ENCODE measurements around the gene FAM50A.
"Not testable (repeated sequence)": the region's sequence is repeated elsewhere in the genome, so short reads cannot be mapped to it uniquely, and the experiment has no call there.

Gene FAM50A

DNA sequence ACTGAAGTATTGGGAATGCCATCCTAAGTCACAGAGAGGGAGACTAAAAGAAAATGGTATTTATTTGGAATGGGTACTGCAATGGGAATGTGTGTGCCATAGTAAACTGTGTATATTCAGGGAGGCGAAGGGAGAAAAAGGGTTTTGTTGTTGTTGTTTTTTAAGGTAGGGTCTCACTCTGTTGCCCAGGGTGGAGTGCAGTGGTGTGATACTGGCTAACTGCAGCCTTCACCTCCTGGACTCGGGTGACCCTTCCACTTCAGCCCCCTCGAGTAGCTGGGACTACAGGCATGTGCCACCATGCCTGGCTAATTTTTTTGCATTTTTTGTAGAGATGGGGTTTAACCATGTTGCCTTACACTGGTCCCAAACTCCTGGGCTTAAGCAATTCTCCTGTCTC, 50.8 kb downstream of the FAM50A start:
- no peak for DNase-seq (ENCODE audit: low read depth)
- no peak overlapping the region for H3K4me3 ChIP-seq (ENCODE audit: low read length)
- TF ChIP-seq, protein P1, sequence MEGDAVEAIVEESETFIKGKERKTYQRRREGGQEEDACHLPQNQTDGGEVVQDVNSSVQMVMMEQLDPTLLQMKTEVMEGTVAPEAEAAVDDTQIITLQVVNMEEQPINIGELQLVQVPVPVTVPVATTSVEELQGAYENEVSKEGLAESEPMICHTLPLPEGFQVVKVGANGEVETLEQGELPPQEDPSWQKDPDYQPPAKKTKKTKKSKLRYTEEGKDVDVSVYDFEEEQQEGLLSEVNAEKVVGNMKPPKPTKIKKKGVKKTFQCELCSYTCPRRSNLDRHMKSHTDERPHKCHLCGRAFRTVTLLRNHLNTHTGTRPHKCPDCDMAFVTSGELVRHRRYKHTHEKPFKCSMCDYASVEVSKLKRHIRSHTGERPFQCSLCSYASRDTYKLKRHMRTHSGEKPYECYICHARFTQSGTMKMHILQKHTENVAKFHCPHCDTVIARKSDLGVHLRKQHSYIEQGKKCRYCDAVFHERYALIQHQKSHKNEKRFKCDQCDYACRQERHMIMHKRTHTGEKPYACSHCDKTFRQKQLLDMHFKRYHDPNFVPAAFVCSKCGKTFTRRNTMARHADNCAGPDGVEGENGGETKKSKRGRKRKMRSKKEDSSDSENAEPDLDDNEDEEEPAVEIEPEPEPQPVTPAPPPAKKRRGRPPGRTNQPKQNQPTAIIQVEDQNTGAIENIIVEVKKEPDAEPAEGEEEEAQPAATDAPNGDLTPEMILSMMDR (conservative IDR thresholded peaks at IDR 0.05; ENCODE audit: low read length), result no peak

DNA sequence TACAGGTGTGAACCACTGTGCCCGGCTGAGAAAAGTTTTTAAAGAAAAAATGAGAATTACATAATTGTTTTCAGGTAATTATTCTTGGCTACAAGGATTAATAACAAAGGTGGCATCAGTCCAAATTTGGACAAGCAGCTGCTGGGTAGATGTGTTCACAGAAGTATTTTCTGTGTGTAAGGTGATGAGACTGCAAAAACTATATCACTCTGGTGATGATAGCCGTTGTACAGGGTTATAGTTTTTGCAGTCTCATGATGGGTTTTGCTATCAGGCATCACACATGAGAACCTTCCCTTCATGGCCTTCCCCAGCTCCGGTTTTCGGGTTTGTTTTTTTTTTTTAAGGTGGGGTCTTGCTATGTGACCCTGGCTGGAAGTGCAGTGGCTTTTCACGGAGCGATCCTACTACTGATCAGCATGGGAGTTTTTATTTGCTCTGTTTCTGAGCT, 51.6 kb downstream of the FAM50A start:
- no peak for DNase-seq (ENCODE audit: low read depth)
- TF ChIP-seq, protein P1 (conservative IDR thresholded peaks at IDR 0.05; ENCODE audit: low read length), result no peak
- no peak overlapping the region for H3K4me3 ChIP-seq (ENCODE audit: low read length)

DNA sequence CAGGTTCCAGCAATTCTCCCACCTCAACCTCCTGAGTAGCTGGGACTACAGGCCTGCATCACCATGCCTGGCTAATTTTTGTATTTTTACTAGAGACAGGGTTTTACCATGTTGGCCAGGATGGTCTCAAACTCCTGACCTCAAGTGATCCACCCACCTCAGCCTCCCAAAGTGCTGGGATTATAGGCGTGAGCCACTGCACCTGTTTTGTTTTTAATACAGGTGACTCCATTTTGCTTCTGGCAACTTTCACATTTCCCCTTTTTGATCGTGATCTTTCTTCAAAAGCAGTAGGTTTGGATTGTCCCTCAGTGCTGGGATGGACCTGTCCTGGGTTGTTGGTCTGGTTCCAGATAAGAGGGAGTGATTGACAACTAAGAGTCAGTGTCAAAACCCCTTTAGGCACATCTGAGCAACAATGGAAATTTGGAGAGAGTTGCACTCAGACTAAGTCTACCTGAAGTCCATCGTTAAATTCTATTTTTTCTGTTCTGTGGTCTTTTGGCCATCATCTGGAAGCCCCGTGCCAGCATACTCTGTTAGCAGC, 52.7 kb downstream of the FAM50A start:
- H3K4me3 ChIP-seq (ENCODE audit: low read length); DNase-seq (ENCODE audit: low read depth): not testable (repeated sequence)

Measured in AG10803 (cell line).